Activated CD8-positive, alpha-beta memory T cell treated with anti-CD3 and anti-CD28 coated beads, Interleukin-2, amount 50 U/mL, for 4 hours (primary cell): ENCODE measurements around the gene DGKD.

Experiments used
- DNase-seq: peaks from one replicate; pipeline ENCODE4 v3.0.0-alpha.2; 2020

The DGKD gene

DNA sequence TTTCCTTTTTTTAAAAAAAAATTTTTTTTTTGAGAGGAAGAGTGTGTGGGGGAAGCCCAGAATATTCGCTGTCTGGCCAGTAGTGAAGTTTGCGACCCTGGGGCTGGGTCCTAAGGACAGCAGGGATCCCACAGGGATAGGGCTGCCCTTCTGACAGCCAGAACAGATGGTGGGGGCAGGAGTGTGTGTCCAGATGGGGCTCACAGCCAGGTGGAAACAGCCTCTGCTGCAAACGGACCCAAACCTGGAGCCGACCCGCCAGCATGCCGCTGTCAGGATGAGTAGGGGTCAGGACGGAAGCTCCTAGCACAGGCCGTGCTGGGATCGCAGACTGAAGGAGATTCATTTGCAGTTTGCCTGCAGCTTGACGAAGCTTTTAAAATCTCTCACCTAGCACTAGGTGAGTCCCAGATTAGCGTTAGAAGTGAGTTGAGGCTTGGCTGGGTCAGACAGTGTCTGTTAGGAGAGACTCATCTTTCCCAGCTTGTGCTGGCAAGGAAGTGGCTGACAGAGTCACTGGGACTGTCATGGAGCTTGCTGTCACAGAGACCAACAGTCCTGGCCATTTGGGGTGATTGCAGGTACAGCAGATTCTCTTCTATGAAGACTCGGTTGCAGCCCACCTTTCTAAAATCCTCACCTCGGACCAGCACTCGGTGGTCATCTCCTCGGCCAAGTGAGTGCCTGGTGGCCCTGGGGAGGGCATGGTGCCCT, 93.4 kb downstream of the DGKD start:
- DNase-seq = no peak

- no peak for DNase-seq
Observed at GRCh38 chr2:233448220-233448559, 93.9 kb downstream of the DGKD start.

- DNase-seq = no peak
Observed at GRCh38 chr2:233448575-233448974, 94.3 kb downstream of the DGKD start.

DNA sequence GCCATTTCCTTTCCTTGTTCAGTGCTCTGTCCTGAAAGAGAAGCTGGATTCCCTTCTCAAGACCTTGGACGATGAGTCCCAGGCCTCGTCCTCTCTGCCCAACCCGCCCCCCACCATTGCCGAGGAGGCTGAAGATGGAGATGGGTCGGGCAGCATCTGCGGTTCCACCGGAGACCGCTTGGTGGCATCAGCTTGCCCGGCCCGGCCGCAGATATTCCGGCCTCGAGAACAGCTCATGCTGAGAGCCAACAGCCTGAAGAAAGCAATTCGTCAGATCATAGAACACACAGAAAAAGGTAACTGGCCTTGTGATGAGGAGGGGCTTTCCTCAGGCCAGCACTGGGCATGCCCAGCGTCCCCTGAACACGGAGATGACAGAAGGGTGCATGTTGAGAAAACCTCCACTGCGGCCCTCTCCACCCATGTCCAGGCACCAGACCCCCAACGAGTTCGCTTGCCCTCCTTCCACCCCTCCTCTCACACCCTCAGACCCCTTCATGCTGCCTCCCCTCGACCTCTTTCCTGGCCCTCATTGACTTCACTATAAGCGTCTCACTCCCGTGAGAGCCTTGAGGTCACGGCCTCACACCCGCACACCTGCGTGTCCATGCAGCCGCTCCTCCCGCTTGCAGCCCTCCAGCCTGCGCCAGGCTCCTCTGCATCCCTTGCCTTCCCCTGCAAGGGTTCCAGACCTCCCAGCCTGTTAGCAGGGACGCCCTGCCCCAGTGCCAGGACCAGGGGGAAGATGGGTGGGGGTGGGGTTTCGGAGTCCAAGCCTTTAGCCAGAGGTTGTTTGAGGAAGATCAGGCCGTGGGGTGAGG, 95.0 kb downstream of the DGKD start:
- DNase-seq = no peak

DNA sequence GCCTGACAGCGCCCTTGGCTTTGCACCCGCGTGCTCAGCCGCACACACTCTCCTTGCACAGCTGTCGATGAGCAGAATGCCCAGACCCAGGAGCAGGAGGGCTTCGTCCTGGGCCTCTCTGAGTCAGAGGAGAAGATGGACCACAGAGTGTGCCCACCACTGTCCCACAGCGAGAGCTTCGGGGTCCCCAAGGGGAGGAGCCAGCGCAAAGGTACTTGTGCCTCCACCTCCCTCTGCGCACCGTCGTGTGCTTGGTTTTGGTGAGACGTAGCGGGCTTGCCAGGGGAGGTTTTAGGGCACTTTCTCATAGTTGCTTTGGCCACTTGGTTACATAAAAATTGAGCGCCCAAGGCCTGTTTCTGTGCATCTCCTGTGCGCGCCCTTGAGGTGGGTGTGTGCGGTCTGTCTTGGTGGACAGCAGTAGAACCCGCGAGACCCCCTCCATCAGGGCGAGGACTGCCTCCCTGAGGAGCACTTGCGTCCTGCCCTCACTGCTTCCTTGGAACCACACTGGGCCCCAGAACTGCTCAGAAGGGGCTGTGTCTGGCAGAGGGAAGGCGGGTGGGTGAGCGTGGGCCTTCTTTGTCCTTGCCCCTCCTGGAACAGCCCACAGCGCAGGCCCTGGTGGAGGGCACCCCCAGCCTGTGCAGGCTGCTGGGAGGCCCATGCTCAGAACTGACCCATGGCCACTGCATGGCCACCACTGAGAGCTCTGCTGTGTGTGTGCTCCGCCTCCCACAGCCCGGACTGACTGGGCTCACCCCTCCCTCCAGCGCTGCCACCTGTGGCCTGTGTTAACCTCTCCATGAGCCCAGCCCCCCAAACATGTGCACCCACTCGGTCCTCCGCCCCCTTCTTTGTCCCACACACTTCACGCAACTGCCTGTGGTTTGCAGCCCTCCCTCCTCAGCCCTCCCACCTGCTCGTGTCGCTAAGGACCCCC, 95.9 kb downstream of the DGKD start:
- DNase-seq = no peak

- no peak for DNase-seq
Observed at GRCh38 chr2:233450864-233451575, 96.7 kb downstream of the DGKD start.

DNA sequence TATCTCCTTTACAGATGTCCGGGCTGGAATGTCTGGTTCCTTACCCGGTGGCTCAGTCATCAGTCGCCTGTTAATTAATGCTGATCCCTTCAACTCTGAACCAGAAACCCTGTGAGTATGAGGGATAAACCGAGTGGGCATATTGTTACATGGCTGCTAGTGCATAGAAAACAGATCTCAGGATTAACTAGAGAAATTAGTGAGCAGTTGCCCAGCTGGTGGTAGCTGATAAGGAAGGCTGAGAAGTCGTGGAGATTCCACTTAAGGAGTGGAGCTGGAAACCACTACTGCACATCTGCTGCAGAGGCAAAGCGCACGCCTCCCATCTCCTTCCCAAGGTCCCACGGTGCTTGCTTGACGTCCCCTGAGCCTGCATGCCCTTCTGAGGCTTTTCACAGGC, 97.7 kb downstream of the DGKD start:
- DNase-seq = no peak

DNA sequence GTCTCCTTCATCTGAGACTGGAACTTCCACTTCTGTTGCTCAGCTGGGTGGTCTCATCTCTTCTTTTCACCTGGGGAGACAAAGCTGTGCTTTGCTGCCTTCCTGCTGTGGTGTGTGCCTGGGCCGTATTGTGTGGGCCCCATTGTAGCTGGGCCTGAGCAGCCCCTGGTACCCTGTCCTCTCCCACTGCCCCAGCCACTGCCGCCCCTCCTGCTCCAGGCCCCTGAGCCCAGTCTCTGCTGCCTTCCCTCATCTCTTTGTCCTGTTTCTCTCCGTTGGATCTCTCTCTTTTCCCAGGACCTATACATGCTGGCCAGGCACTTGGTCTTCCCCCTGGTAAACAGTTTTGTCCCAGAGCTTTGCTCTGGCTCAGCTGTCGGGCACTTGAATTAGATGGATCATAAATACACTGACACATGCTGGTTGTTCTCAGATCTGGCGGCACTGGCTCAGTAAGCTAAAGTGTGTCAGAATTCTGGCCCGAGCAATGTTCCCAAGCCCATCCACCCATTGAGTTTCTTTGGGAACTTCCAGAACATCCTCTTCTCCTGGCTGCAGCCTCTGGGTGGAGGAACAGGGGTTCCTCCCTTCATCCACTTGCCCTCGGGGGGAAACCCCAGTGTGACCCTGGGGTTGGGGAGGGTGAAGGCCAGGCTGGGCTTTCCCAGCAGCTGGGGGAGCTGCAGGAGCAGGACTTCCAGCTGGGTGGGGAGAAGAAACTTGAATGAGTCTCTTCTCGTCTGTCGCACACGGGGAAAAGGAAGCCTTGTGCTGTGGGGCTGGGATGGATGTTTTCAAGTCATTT, 99.0 kb downstream of the DGKD start:
- DNase-seq = no peak

DNA sequence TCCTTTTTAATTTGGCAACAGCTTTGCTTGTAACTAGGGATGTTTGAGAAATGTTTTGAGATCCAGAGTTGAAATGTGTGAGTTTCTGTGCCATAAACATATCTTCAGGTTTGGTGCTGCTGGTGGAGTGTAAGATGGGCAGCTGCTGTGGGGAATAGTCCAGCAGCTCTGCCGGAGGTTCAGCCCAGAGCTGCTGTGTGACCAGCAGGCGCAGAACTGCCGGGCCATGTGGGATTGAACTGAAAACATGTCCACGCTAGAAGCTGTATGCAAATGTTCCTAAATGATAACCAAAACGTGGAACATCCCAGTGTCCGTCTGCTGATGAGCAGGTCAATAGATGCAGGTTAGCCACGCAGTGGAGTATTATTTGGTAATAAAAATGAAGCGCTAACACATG, 99.6 kb downstream of the DGKD start:
- no peak for DNase-seq

GRCh38 chr2:233455006-233455405, 100.7 kb downstream of the DGKD start:
- DNase-seq = no peak

DNA sequence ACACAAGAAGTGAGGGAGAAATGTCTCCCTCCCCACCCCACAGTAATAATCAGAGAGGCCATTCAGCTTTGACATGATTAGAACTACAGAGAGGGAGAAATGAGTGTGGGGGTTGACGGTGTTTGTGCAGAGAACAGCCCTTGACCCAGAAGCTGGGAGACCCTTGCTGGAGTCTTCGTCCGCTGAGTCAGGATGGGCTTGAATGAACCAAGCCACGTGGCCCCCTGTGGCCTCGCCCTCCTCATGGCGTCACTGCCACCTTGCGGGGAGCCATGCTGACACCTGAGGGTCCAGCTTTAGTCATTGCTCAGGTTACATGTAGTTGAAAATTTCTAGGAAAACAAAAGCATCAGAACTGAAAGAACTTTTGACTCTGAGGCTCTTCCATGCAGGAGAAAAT, 101.2 kb downstream of the DGKD start:
- DNase-seq = no peak

GRCh38 chr2:233456111-233456510, 101.8 kb downstream of the DGKD start:
- DNase-seq = no peak

DNA sequence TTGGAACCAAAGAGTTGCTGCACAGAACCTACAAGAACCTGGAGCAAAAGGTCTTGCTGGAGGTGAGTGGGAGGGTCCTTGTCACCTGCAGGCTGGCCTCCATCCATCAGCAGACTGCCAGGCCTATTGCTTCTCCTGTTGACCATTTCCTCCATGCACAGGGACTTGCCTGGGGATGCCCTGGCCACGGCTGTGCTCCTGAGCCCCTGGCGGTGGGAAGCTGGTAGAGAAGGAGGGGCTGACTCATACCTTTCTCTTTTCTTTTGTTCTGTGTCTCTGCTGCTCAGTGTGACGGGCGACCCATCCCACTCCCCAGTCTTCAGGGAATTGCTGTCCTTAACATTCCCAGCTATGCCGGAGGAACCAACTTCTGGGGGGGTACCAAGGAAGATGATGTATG, 102.6 kb downstream of the DGKD start:
- no peak for DNase-seq

DNA sequence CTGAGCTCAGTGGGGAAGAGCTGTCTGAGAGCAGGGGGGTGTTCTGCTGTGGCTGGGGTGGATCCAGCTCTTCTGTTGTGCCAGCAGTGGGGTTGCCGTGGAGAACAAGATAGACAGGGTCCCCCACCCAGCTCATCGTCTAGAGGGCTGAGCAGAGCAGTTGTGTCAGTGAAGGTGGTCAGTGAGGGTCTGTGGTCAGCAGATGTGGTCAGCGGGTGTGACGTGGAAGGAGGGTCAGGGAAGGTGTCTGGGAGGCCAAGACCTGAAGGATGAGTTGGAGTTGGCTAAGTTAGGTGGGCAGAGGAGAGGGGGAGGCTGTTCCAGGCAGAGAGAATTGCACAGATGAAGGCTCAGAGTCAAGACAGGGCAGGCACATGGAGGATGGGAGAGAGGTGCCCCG, 103.1 kb downstream of the DGKD start:
- DNase-seq = no peak

- DNase-seq = no peak
Observed at GRCh38 chr2:233458031-233458610, 103.8 kb downstream of the DGKD start.

DNA sequence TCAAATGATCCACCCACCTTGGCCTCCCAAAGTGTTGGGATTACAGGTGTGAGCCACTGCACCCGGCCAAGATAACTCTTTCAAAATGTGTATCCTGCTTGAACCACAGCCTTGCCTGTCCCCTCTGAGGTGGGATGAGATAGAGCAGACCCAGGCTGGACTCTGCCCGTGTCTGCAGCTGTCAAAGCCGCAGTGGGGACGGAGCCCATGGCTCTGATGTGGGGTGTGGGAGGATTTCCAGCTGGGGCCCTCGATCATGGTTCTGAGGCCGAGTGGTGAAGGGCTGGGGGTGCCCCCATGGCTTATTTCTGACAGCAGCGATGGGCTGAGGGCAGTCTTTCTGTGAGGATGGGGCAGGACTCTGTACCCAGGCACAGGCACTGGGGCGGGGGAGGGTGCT, 104.5 kb downstream of the DGKD start:
- no peak for DNase-seq

GRCh38 chr2:233459426-233459825, 105.1 kb downstream of the DGKD start:
- no peak for DNase-seq

GRCh38 chr2:233460726-233461441, 106.6 kb downstream of the DGKD start:
- DNase-seq = no peak

- no peak for DNase-seq
Observed at GRCh38 chr2:233461481-233461891, 107.2 kb downstream of the DGKD start.

DNA sequence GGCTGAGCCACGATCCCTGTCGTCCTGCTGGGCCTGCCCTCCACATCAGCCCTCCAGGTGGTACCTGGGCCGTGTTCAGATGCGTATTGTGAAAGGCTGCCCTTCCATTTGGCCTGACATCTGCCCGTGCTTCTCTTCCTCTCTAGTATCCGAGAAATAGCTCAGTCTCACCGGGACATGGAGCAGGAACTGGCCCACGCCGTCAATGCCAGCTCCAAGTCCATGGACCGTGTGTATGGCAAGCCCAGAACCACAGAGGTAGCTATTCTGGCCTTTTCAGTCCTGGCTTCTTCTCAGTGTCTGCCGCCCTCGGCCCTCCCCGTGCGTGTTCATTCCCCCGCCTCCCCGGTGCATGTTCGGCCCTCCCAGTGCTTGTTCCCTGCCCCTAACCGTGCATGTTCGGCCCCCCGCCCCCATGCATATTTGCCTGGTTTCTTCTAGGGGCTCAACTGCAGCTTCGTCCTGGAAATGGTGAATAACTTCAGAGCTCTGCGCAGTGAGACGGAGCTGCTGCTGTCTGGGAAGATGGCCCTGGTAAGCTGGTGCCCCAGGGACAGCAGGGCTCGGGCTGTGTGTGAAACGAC, 108.0 kb downstream of the DGKD start:
- DNase-seq = no peak
